K562 (cell line): Measurements from ENCODE around the gene GLIS2. TPM values are rescaled to one million over a fixed set of nuclear protein-coding genes. Genes with fewer than 3 reads are reported as not detected.
A peak's percentile ranks its signal among the peaks of the same experiment; 100 is the strongest.

ENCODE experiments used
- CTCF ChIP-seq, 3 experiments: IDR thresholded peaks in 2 of 3; conservative IDR thresholded peaks in 1 of 3; 2 replicates each; pipeline ENCODE4 v1.5.1; 2011 to 2012; ENCODE audit warnings: low read length in 3 of 3, mild to moderate bottlenecking in 3 of 3, control low read depth in 2 of 3, improper control_type of control experiment in 1 of 3, inconsistent platforms in 1 of 3, low read depth in 1 of 3, mixed read lengths in 1 of 3, moderate library complexity in 1 of 3; ENCODE audit not compliant: insufficient read depth in 2 of 3
- NR2C1 ChIP-seq, 2 experiments: fragments of 450-650 bp; IDR thresholded peaks; 2 replicates each; pipeline ENCODE4 v1.6.1; 2017; ENCODE audit warnings: mild to moderate bottlenecking in 2 of 2, antibody characterized with exemption in 1 of 2, inconsistent platforms in 1 of 2, missing compliant biosample characterization in 1 of 2, missing genetic modification characterization in 1 of 2
- RAD21 ChIP-seq, 2 experiments: fragments of 250-450 bp in 1 of 2; fragments of 450-650 bp in 1 of 2; sonication (Bioruptor Pico) in 1 of 2; formaldehyde crosslinking in 1 of 2; IDR thresholded peaks in 1 of 2; conservative IDR thresholded peaks in 1 of 2; 2 replicates each; pipeline versions ENCODE4 v1.4.0 to v1.8.0; 2020 to 2022; ENCODE audit warnings: mild to moderate bottlenecking in 2 of 2, moderate library complexity in 1 of 2
- RBM22 ChIP-seq: fragments of 200-400 bp; formaldehyde crosslinking; IDR thresholded peaks from 2 replicates; pipeline ENCODE4 v1.6.1; 2018; ENCODE audit warnings: low read length, low read depth; ENCODE audit not compliant: poor library complexity, severe bottlenecking
- SRF ChIP-seq, 2 experiments: fragments of 250-450, 450-650 bp in 1 of 2; sonication (Bioruptor Pico) in 1 of 2; sonication (generic) in 1 of 2; formaldehyde crosslinking; IDR thresholded peaks; 2 replicates each; pipeline versions ENCODE4 v1.5.0 to v1.5.1; 2020 to 2022; ENCODE audit warnings: mild to moderate bottlenecking in 1 of 2, missing genetic modification reagents in 1 of 2
- ZBTB7A ChIP-seq: IDR thresholded peaks from 2 replicates; pipeline ENCODE4 v1.6.1; 2011; ENCODE audit warnings: low read depth, mild to moderate bottlenecking, low read length, moderate library complexity, borderline replicate concordance; ENCODE audit not compliant: control insufficient read depth
- polyA plus RNA-seq, 8 experiments: library from polyadenylated mRNA; depleted of rRNA in 4 of 8; stranded (reverse) in 5 of 8; unstranded in 3 of 8; fragments of >200 nt; fragmentation: Nextera tagmentation in 2 of 8; fragmentation: Illumina TruSeq in 1 of 8; extraction: Ambion mirVana in 2 of 8; extraction: Trizol in 1 of 8; gene quantifications; 2 replicates each; pipeline versions ENCODE4 v1.2.1 to v1.2.3, GENCODE V29; 2011 to 2014; ENCODE audit warnings: inconsistent platforms in 1 of 8, missing spikeins in 1 of 8
- total RNA-seq, 7 experiments: library from RNA; depleted of rRNA in 6 of 7; stranded (reverse); fragments of >200 nt in 6 of 7; fragmentation: Illumina TruSeq in 2 of 7; extraction: Trizol in 2 of 7; gene quantifications; 2 replicates each; pipeline versions ENCODE4 v1.2.1 to v1.2.3, GENCODE V29; 2011 to 2021; ENCODE audit warnings: low replicate concordance in 1 of 7

Gene GLIS2
- total and polyA plus RNA-seq, 9 of the 15 experiments (the other 6 are each of a cell fraction or from before 2014, with no cell fraction given), result 0.10 to 9.0 (median 0.57) TPM

- peak; percentile 82 to 90 for TF ChIP-seq RAD21 (CRISPR knock-in tag; conservative IDR thresholded peaks at IDR 0.05 in 1 of 2, IDR thresholded peaks at IDR 0.05 in 1 of 2)
- TF ChIP-seq CTCF (IDR thresholded peaks at IDR 0.05 in 2 of 3, conservative IDR thresholded peaks at IDR 0.05 in 1 of 3; ENCODE audit: insufficient read depth in 2 of 3, low read depth in 1 of 3, low read length in 3 of 3), result peak; percentile 84 to 92 (median 91)
- TF ChIP-seq NR2C1 (IDR thresholded peaks at IDR 0.05), result no peak
- 0 out of 2 replicates have a peak, but pooled peaks have one; percentile 29 for TF ChIP-seq NR2C1 (tag; IDR thresholded peaks at IDR 0.05)
- peak; percentile 56 for TF ChIP-seq ZBTB7A
- TF ChIP-seq RBM22, result peak; percentile 38
- TF ChIP-seq SRF (CRISPR knock-in tag; IDR thresholded peaks at IDR 0.05), result peak in 1 of 2 experiments; percentile 73; a peak in 1 of 4 replicates
These were observed 43.1 kb downstream of the GLIS2 start (continued) for GRCh38 chr16:4358831-4359561.
